Fibroblast of mammary gland (primary cell): Measurements from ENCODE around the gene CHN2.

Experiments used
- DNase-seq: peaks from one replicate; pipeline ENCODE4 v3.0.0-alpha.2; 2010; ENCODE audit warnings: low read depth
- H3K4me3 ChIP-seq: 2 replicates; pipeline ENCODE4 v1.5.1; 2011; ENCODE audit warnings: low read depth, mild to moderate bottlenecking, low read length, moderate library complexity; ENCODE audit not compliant: control insufficient read depth
- TF ChIP-seq, protein P1 (sequence below): conservative IDR thresholded peaks from 2 replicates; pipeline ENCODE4 v1.5.1; 2011; ENCODE audit warnings: low read depth, low read length, inconsistent platforms; ENCODE audit not compliant: control insufficient read depth, insufficient read depth

CHN2 gene

GRCh38 chr7:29467193-29467926, 272.8 kb downstream of the CHN2 start:
- H3K4me3 ChIP-seq = no peak overlapping the region

GRCh38 chr7:29468196-29468595, 273.6 kb downstream of the CHN2 start:
- TF ChIP-seq, protein P1, sequence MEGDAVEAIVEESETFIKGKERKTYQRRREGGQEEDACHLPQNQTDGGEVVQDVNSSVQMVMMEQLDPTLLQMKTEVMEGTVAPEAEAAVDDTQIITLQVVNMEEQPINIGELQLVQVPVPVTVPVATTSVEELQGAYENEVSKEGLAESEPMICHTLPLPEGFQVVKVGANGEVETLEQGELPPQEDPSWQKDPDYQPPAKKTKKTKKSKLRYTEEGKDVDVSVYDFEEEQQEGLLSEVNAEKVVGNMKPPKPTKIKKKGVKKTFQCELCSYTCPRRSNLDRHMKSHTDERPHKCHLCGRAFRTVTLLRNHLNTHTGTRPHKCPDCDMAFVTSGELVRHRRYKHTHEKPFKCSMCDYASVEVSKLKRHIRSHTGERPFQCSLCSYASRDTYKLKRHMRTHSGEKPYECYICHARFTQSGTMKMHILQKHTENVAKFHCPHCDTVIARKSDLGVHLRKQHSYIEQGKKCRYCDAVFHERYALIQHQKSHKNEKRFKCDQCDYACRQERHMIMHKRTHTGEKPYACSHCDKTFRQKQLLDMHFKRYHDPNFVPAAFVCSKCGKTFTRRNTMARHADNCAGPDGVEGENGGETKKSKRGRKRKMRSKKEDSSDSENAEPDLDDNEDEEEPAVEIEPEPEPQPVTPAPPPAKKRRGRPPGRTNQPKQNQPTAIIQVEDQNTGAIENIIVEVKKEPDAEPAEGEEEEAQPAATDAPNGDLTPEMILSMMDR = no peak
- DNase-seq = no peak

More at GRCh38 chr7:29467193-29467926, 272.8 kb downstream of the CHN2 start:
- TF ChIP-seq, protein P1 = no peak
- no peak for DNase-seq

GRCh38 chr7:29469281-29469680, 274.7 kb downstream of the CHN2 start:
- TF ChIP-seq, protein P1 = no peak
- H3K4me3 ChIP-seq = no peak overlapping the region
- no peak for DNase-seq

More at GRCh38 chr7:29468196-29468595, 273.6 kb downstream of the CHN2 start:
- H3K4me3 ChIP-seq = no peak overlapping the region

DNA sequence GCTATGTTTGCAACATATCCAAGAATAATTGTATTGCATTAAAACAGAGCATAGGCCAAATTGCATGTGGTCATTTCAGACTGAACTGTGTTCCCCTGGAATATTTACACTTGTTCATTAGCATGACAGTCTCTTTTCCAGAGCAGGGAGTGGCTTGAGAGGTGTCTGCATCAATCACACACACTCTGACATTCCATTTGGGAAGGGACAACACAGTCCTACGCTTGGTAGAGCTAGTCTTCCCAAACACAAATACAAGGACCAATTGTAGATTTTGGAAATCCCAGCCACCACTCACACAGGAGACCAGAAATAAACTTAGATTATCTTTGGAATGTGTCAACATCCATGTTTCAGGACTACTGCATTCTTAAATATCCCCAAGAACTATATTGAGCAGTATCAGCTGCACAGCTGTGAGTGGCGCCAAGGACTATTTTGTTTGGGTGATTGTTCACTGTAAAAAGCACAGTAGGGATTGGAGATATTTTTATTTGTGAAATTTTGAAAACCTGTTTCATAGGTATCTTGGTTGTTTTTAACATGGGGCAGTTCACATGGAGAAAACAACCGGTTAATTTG, 275.5 kb downstream of the CHN2 start:
- no peak overlapping the region for H3K4me3 ChIP-seq
- DNase-seq = no peak
- TF ChIP-seq, protein P1 = no peak

DNA sequence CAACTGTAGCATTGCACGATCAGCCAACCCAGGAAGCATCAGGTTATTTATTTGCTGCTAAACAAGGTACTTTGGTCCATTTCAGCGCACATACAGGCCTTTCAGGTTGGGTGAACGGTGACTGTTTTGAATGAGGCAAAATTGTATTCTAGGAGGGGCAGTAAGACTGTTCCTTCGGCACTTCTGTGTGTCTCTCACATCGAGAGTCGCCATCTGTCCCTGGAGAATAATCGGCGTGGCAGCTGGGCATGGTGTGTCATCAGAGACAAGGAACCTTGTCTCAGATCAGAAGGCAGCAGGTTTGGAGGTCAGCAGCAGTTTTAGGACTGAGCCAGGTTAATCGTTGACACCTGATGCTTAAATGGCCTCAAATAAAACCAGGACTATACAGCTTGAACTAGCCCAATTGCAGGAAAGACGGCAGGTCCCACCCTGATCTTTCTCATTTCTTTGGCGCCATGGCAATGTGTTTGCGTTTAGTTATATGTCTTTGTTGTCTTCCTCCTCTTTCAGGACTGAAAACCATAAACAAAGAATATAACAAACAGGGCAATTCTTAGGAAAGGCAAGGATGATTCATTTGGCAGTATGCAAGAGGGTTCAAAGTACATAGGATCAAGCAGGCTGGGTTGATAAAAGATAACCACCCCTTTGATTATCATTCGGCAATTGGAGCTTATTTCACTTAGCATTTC, 277.0 kb downstream of the CHN2 start:
- no peak for DNase-seq
- TF ChIP-seq, protein P1 = no peak
- H3K4me3 ChIP-seq = no peak overlapping the region

GRCh38 chr7:29476916-29477315, 282.3 kb downstream of the CHN2 start:
- no peak overlapping the region for H3K4me3 ChIP-seq
- TF ChIP-seq, protein P1 = no peak
- no peak for DNase-seq
